HepG2 (cell line): ENCODE measurements around the gene FASTKD1. TPM values are rescaled to one million over a fixed set of nuclear protein-coding genes. Genes with fewer than 3 reads are reported as not detected.

Experiments
- ATF7-NPFF ChIP-seq: sonication (generic); formaldehyde crosslinking; IDR thresholded peaks from 2 replicates; pipeline ENCODE4 v1.8.1; 2023; ENCODE audit warnings: mild to moderate bottlenecking, low read depth, missing genetic modification reagents, moderate library complexity
- CREB1 ChIP-seq, 2 experiments: fragments of 450-650 bp in 1 of 2; IDR thresholded peaks; 2 replicates each; pipeline ENCODE4 v1.6.1; 2016 to 2017; ENCODE audit warnings: control low read depth in 1 of 2, mild to moderate bottlenecking in 1 of 2, missing compliant biosample characterization in 1 of 2, missing genetic modification characterization in 1 of 2
- NONO ChIP-seq, 2 experiments: fragments of 450-650 bp in 1 of 2; sonication (generic) in 1 of 2; formaldehyde crosslinking in 1 of 2; IDR thresholded peaks in 1 of 2; conservative IDR thresholded peaks in 1 of 2; 2 replicates each; pipeline versions ENCODE4 v1.6.1 to v1.8.0; 2017 to 2022; ENCODE audit warnings: mild to moderate bottlenecking in 1 of 2, missing genetic modification reagents in 1 of 2, moderate library complexity in 1 of 2
- SMYD3 ChIP-seq: sonication (generic); formaldehyde crosslinking; IDR thresholded peaks from 2 replicates; pipeline ENCODE4 v1.8.1; 2023; ENCODE audit warnings: mild to moderate bottlenecking, missing genetic modification reagents
- STAG1 ChIP-seq: sonication (generic); formaldehyde crosslinking; IDR thresholded peaks from 2 replicates; pipeline ENCODE4 v1.4.0; 2020; ENCODE audit warnings: missing genetic modification reagents
- THYN1 ChIP-seq: sonication (generic); formaldehyde crosslinking; IDR thresholded peaks from 2 replicates; pipeline ENCODE4 v1.8.1; 2023; ENCODE audit warnings: low read depth, mild to moderate bottlenecking, moderate library complexity, missing genetic modification reagents, borderline replicate concordance
- ZBTB8A ChIP-seq: sonication (generic); formaldehyde crosslinking; IDR thresholded peaks from 2 replicates; pipeline ENCODE4 v1.4.0; 2020; ENCODE audit warnings: mild to moderate bottlenecking, low read depth, missing genetic modification reagents, borderline replicate concordance
- ZFAT ChIP-seq: sonication (generic); formaldehyde crosslinking; conservative IDR thresholded peaks from 2 replicates; pipeline ENCODE4 v1.8.1; 2023; ENCODE audit warnings: missing genetic modification reagents, inconsistent platforms
- ZNF160 ChIP-seq: sonication (generic); formaldehyde crosslinking; IDR thresholded peaks from 2 replicates; pipeline ENCODE4 v1.8.0; 2022; ENCODE audit warnings: mild to moderate bottlenecking, inconsistent platforms, missing genetic modification reagents
- ZNF224 ChIP-seq: sonication (generic); formaldehyde crosslinking; IDR thresholded peaks from 2 replicates; pipeline ENCODE4 v1.5.0; 2020; ENCODE audit warnings: mild to moderate bottlenecking, missing genetic modification reagents
- ZNF264 ChIP-seq: sonication (generic); formaldehyde crosslinking; IDR thresholded peaks from 2 replicates; pipeline ENCODE4 v1.4.0; 2020; ENCODE audit warnings: missing genetic modification reagents
- ZNF292 ChIP-seq: sonication (generic); formaldehyde crosslinking; IDR thresholded peaks from 2 replicates; pipeline ENCODE4 v1.8.1; 2022; ENCODE audit warnings: mild to moderate bottlenecking, low read depth, missing genetic modification reagents, borderline replicate concordance
- ZNF3 ChIP-seq: IDR thresholded peaks from 2 replicates; pipeline ENCODE4 v1.7.0; 2017; ENCODE audit warnings: inconsistent platforms
- ZNF33B ChIP-seq: sonication (generic); formaldehyde crosslinking; IDR thresholded peaks from 2 replicates; pipeline ENCODE4 v1.5.1; 2020; ENCODE audit warnings: mild to moderate bottlenecking, missing genetic modification reagents
- ZNF496 ChIP-seq: sonication (generic); formaldehyde crosslinking; IDR thresholded peaks from 2 replicates; pipeline ENCODE4 v1.8.1; 2023; ENCODE audit warnings: mild to moderate bottlenecking, moderate library complexity, missing genetic modification reagents; ENCODE audit not compliant: insufficient replicate concordance
- ZNF703 ChIP-seq: sonication (generic); formaldehyde crosslinking; IDR thresholded peaks from 2 replicates; pipeline ENCODE4 v1.5.1; 2020; ENCODE audit warnings: missing genetic modification reagents, mild to moderate bottlenecking, moderate library complexity, borderline replicate concordance
- polyA plus RNA-seq, 8 experiments: library from polyadenylated mRNA; depleted of rRNA in 3 of 8; stranded (reverse) in 7 of 8; unstranded in 1 of 8; fragments of >200 nt; fragmentation: Illumina TruSeq in 4 of 8; extraction: Trizol in 4 of 8; gene quantifications; 2 replicates each; pipeline versions ENCODE4 v1.2.1 to v1.2.3, GENCODE V29; 2011 to 2016; ENCODE audit warnings: low read depth in 4 of 8, missing spikeins in 1 of 8, mixed read lengths in 1 of 8; ENCODE audit not compliant: insufficient read depth in 1 of 8
- total RNA-seq, 5 experiments: library from RNA; depleted of rRNA; stranded (reverse); fragments of >200 nt; fragmentation: Illumina TruSeq; extraction: Trizol; gene quantifications; 2 replicates each; pipeline ENCODE4 v1.2.3, GENCODE V29; 2016; ENCODE audit warnings: low read depth in 1 of 5
- TF ChIP-seq, protein P1 (sequence below), 2 experiments: sonication (generic) in 1 of 2; formaldehyde crosslinking in 1 of 2; IDR thresholded peaks; 2 replicates each; pipeline versions ENCODE4 v1.4.0 to v1.6.1; 2018 to 2020; ENCODE audit warnings: missing genetic modification reagents in 2 of 2, borderline replicate concordance in 1 of 2, low read depth in 1 of 2, mild to moderate bottlenecking in 1 of 2, missing biosample characterization in 1 of 2
- TF ChIP-seq, protein P2 (sequence below): sonication (generic); formaldehyde crosslinking; IDR thresholded peaks from 2 replicates; pipeline ENCODE4 v1.4.0; 2020; ENCODE audit warnings: missing genetic modification reagents; ENCODE audit errors: not compliant biosample characterization
- TF ChIP-seq, protein P3 (sequence below): sonication (generic); formaldehyde crosslinking; IDR thresholded peaks from 2 replicates; pipeline ENCODE4 v1.5.0; 2020; ENCODE audit warnings: mild to moderate bottlenecking, missing genetic modification reagents
- TF ChIP-seq, protein P4 (sequence below): sonication (generic); formaldehyde crosslinking; IDR thresholded peaks from 2 replicates; pipeline ENCODE4 v1.8.1; 2023; ENCODE audit warnings: mild to moderate bottlenecking, missing genetic modification reagents
- TF ChIP-seq, protein P5 (sequence below): sonication (generic); formaldehyde crosslinking; IDR thresholded peaks from 2 replicates; pipeline ENCODE4 v1.8.0; 2022; ENCODE audit warnings: mild to moderate bottlenecking, missing genetic modification reagents, moderate library complexity

FASTKD1 gene
- total and polyA plus RNA-seq, 2 of the 13 experiments (the other 11 are each of a cell fraction or from before 2014, with no cell fraction given), result 35.0 to 38.0 TPM

DNA sequence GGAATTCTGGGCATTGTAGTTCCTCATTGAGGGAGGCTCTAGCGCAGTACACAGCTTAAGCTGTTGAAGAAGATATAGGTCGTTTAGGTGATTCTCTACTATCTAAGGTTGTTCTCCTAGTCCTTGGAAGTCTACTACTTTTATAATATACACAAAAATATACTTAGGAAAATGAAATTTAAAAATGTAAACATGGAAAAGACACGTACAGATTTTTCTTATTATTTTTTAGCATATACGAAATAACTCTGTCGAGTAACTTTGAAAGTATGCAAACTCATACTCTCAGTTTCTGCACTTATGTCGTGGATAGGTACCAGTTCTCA lies 272 bp upstream of the FASTKD1 start (continued):
- TF ChIP-seq, protein P1, sequence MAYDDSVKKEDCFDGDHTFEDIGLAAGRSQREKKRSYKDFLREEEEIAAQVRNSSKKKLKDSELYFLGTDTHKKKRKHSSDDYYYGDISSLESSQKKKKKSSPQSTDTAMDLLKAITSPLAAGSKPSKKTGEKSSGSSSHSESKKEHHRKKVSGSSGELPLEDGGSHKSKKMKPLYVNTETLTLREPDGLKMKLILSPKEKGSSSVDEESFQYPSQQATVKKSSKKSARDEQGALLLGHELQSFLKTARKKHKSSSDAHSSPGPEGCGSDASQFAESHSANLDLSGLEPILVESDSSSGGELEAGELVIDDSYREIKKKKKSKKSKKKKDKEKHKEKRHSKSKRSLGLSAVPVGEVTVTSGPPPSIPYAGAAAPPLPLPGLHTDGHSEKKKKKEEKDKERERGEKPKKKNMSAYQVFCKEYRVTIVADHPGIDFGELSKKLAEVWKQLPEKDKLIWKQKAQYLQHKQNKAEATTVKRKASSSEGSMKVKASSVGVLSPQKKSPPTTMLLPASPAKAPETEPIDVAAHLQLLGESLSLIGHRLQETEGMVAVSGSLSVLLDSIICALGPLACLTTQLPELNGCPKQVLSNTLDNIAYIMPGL (CRISPR knock-in tag; IDR thresholded peaks at IDR 0.05; ENCODE audit: borderline replicate concordance in 1 of 2, low read depth in 1 of 2), result no peak; a peak in 1 of 4 replicates
- TF ChIP-seq CREB1 (IDR thresholded peaks at IDR 0.05), result no peak
- TF ChIP-seq CREB1 (CRISPR knock-in tag; IDR thresholded peaks at IDR 0.05), result peak; percentile 80; the same call in 1 of the 2 replicates
- TF ChIP-seq ZFAT (CRISPR knock-in tag), result no peak
- peak; percentile 99 for TF ChIP-seq ZNF160
- TF ChIP-seq ZNF496 (CRISPR knock-in tag), result no peak
- TF ChIP-seq, protein P2, sequence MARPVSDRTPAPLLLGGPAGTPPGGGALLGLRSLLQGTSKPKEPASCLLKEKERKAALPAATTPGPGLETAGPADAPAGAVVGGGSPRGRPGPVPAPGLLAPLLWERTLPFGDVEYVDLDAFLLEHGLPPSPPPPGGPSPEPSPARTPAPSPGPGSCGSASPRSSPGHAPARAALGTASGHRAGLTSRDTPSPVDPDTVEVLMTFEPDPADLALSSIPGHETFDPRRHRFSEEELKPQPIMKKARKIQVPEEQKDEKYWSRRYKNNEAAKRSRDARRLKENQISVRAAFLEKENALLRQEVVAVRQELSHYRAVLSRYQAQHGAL, result no peak
- no peak for TF ChIP-seq ZNF703
- TF ChIP-seq, protein P3, sequence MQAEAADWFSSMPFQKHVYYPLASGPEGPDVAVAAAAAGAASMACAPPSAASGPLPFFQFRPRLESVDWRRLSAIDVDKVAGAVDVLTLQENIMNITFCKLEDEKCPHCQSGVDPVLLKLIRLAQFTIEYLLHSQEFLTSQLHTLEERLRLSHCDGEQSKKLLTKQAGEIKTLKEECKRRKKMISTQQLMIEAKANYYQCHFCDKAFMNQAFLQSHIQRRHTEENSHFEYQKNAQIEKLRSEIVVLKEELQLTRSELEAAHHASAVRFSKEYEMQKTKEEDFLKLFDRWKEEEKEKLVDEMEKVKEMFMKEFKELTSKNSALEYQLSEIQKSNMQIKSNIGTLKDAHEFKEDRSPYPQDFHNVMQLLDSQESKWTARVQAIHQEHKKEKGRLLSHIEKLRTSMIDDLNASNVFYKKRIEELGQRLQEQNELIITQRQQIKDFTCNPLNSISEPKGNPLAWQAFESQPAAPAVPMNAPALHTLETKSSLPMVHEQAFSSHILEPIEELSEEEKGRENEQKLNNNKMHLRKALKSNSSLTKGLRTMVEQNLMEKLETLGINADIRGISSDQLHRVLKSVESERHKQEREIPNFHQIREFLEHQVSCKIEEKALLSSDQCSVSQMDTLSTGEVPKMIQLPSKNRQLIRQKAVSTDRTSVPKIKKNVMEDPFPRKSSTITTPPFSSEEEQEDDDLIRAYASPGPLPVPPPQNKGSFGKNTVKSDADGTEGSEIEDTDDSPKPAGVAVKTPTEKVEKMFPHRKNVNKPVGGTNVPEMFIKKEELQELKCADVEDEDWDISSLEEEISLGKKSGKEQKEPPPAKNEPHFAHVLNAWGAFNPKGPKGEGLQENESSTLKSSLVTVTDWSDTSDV (CRISPR knock-in tag), result no peak
- TF ChIP-seq ZNF264, result no peak
- no peak for TF ChIP-seq ZNF3 (CRISPR knock-in tag)
- TF ChIP-seq NONO (IDR thresholded peaks at IDR 0.05), result no peak
- TF ChIP-seq NONO (CRISPR knock-in tag; conservative IDR thresholded peaks at IDR 0.05), result no peak
- TF ChIP-seq SMYD3, result no peak
- TF ChIP-seq, protein P4, sequence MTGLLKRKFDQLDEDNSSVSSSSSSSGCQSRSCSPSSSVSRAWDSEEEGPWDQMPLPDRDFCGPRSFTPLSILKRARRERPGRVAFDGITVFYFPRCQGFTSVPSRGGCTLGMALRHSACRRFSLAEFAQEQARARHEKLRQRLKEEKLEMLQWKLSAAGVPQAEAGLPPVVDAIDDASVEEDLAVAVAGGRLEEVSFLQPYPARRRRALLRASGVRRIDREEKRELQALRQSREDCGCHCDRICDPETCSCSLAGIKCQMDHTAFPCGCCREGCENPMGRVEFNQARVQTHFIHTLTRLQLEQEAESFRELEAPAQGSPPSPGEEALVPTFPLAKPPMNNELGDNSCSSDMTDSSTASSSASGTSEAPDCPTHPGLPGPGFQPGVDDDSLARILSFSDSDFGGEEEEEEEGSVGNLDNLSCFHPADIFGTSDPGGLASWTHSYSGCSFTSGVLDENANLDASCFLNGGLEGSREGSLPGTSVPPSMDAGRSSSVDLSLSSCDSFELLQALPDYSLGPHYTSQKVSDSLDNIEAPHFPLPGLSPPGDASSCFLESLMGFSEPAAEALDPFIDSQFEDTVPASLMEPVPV (CRISPR knock-in tag), result no peak
- no peak for TF ChIP-seq STAG1
- no peak for TF ChIP-seq ZNF224 (CRISPR knock-in tag)
- TF ChIP-seq THYN1 (CRISPR knock-in tag), result 0 out of 2 replicates have a peak, but pooled peaks have one; percentile 88
- no peak for TF ChIP-seq ZNF33B
- TF ChIP-seq ATF7-NPFF (CRISPR knock-in tag), result peak; percentile 6; the same call in 1 of the 2 replicates
- TF ChIP-seq, protein P5, sequence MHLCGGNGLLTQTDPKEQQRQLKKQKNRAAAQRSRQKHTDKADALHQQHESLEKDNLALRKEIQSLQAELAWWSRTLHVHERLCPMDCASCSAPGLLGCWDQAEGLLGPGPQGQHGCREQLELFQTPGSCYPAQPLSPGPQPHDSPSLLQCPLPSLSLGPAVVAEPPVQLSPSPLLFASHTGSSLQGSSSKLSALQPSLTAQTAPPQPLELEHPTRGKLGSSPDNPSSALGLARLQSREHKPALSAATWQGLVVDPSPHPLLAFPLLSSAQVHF (CRISPR knock-in tag), result no peak
- no peak for TF ChIP-seq ZBTB8A (CRISPR knock-in tag)
- 0 out of 2 replicates have a peak, but pooled peaks have one; percentile 2 for TF ChIP-seq ZNF292 (CRISPR knock-in tag)
